Keratinocyte (primary cell): ENCODE data around the gene TEX53.

Source experiments
- CTCF ChIP-seq, 3 experiments: IDR thresholded peaks in 1 of 3; conservative IDR thresholded peaks in 1 of 3; optimal IDR thresholded peaks in 1 of 3; 2 replicates in 2 of 3; 3 replicates in 1 of 3; pipeline versions ENCODE3 to v1.5.1; 2011; ENCODE audit warnings: low read length in 3 of 3, mild to moderate bottlenecking in 3 of 3, moderate library complexity in 2 of 3, control low read depth in 1 of 3, inconsistent platforms in 1 of 3; ENCODE audit not compliant: insufficient read depth in 2 of 3; ENCODE audit errors: extremely low read depth in 1 of 3
- EZH2 ChIP-seq: IDR thresholded peaks from one replicate; pipeline ENCODE4 v1.6.1; 2012; ENCODE audit warnings: inconsistent platforms, mild to moderate bottlenecking, low read length, moderate library complexity

- TF ChIP-seq CTCF (optimal IDR thresholded peaks at IDR 0.05 in 1 of 3, IDR thresholded peaks at IDR 0.05 in 1 of 3, conservative IDR thresholded peaks at IDR 0.05 in 1 of 3; ENCODE audit: extremely low read depth in 1 of 3, insufficient read depth in 2 of 3, low read length in 3 of 3) (no peak), EZH2 (no peak)
Measured at GRCh38 chr9:114621975-114622609, 35.5 kb downstream of the TEX53 start.
